ENCODE data around the gene PLCL2.
A peak's percentile ranks its signal among the peaks of the same experiment; 100 is the strongest.
"Not testable (repeated sequence)": the region's sequence is repeated elsewhere in the genome, so short reads cannot be mapped to it uniquely, and the experiment has no call there.

PLCL2 gene

GRCh38 chr3:17078926-17079465, 194.2 kb downstream of the PLCL2 start:
- DNase-seq (ENCODE audit: low spot score) = no peak

GRCh38 chr3:17079933-17080332, 195.2 kb downstream of the PLCL2 start:
- DNase-seq (ENCODE audit: low spot score) = no peak

- DNase-seq (ENCODE audit: low spot score) = no peak
Observed at GRCh38 chr3:17081520-17081919, 196.8 kb downstream of the PLCL2 start.

- no peak for DNase-seq (ENCODE audit: low spot score)
Observed at GRCh38 chr3:17087509-17087908, 202.8 kb downstream of the PLCL2 start.

- no peak for DNase-seq (ENCODE audit: low spot score)
Observed at GRCh38 chr3:17088017-17088416, 203.3 kb downstream of the PLCL2 start.

DNA sequence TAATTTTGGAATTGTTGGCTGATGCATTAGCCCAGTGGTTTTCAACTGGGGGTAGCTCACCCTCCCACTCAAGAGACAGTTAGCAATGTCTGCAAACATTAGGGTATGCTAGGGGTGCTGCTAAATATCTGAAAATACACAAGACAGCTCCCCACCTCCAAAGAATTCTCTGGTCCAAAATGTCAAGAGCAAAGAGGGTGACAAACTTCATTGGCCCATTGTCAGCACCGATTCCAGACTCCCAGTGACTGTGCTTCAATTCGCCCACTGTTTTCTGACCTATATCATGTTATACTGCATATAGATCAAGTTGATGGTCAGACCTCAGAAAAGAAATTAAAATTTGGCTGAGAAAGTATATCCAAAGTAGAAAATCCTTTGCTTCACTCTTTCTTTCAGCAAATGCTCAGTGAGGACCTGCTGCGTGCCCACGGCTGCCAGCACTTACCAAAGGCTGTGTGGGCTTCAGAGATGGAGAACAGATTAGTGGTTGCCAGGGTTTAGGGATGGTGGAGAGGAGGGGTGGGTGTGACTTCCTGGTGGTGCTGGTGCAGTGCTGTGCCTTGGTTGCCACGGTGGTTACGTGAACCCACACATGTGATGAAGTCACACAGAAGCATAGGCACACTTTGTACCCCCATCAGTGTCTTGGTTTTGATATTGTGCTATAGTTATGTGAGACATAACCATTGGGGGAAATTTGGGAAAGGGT, 204.0 kb downstream of the PLCL2 start:
- peak; percentile 13 for DNase-seq (ENCODE audit: low spot score)

GRCh38 chr3:17089314-17089700, 204.6 kb downstream of the PLCL2 start:
- DNase-seq (ENCODE audit: low spot score) = no peak

- no peak for DNase-seq (ENCODE audit: low spot score)
Observed at GRCh38 chr3:17090280-17090983, 205.7 kb downstream of the PLCL2 start.

- DNase-seq (ENCODE audit: low spot score) = no peak
Observed at GRCh38 chr3:17091910-17092582, 207.3 kb downstream of the PLCL2 start.

- no peak for DNase-seq (ENCODE audit: low spot score)
Observed at GRCh38 chr3:17092583-17092933, 207.8 kb downstream of the PLCL2 start.

DNA sequence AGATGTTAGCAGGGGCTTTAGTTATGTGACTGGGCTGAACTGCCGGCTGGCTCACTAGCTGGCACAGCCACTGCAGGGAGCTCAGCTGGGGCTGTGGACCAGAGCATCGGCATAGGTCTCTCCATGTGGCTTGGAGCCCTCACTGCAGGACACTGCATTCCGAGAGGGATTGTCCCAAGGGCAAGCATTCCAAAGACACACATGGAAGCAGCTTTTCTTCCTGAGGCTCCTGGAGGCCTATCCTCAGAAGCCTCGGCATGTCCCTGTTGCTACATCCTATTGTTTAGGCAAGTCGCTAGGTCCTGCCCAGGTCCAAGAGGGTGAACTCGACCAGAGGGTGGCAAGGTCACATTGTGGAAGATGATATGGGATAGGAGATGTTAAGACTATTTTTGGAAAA, 209.8 kb downstream of the PLCL2 start:
- no peak for DNase-seq (ENCODE audit: low spot score)

GRCh38 chr3:17103579-17103978, 218.8 kb downstream of the PLCL2 start:
- DNase-seq (ENCODE audit: low spot score) = no peak

DNA sequence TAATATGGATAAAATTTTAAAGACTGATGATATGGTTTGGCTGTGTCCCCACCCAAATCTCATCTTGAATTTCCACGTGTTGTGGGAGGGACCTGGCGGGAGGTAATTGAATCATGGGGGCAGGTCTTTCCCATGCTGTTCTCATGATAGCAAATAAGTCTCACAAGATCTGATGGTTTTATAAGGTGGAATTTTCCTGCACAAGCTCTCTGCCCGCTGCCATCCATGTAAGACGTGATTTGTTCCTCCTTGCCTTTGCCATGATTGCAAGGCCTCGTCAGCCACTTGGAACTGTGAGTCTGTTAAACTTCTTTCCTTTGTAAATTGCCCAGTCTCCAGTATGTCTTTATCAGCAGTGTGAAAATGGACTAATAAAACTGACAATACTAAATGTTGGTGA, 222.0 kb downstream of the PLCL2 start:
- not testable (repeated sequence) for DNase-seq (ENCODE audit: low spot score)

- no peak for DNase-seq (ENCODE audit: low spot score)
Observed at GRCh38 chr3:17110660-17111396, 226.1 kb downstream of the PLCL2 start.

DNA sequence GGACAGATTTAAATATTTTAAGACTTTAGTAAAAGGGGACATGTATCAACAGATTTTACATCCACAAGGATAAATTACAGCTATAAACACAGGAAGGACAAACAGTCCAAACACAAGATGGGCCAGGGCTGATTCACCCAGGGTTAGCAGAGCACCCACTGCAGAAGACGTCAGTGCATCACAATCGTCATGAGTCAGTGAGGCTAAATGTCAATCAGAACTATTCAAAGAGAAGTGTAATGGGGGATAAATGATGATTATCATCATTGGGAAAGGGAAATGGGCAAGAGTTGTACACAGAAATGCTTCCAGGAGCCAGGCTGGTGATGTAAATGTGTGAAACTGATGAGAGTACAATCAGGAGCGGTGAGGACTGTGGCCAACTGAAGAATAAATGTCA, 226.8 kb downstream of the PLCL2 start:
- DNase-seq (ENCODE audit: low spot score) = no peak

- DNase-seq (ENCODE audit: low spot score) = no peak
Observed at GRCh38 chr3:17115186-17115585, 230.4 kb downstream of the PLCL2 start.

- DNase-seq (ENCODE audit: low spot score) = no peak
Observed at GRCh38 chr3:17116007-17116600, 231.3 kb downstream of the PLCL2 start.

DNA sequence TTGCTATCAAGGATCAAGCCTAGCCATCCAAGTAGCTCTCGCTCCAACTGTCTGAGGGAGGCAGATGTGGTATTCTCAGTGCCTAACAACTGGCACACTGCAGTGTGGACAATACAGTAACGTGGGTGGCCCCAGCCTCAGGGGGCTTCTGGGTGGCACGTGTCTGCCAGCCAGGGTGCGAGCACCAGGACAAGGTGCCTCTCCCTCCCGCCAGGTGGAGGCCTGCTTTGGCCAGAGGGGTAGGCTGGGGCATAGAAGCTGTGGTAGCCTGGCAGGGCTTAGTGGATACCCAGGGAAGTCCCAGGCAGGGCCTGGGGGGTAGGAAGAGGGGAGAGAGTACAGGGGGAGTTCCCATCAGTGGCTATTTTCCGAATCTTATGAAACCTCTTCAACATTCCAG, 234.0 kb downstream of the PLCL2 start:
- no peak for DNase-seq (ENCODE audit: low spot score)

- DNase-seq (ENCODE audit: low spot score) = no peak
Observed at GRCh38 chr3:17119201-17120072, 234.7 kb downstream of the PLCL2 start.

- no peak for DNase-seq (ENCODE audit: low spot score)
Observed at GRCh38 chr3:17120115-17120514, 235.4 kb downstream of the PLCL2 start.

DNA sequence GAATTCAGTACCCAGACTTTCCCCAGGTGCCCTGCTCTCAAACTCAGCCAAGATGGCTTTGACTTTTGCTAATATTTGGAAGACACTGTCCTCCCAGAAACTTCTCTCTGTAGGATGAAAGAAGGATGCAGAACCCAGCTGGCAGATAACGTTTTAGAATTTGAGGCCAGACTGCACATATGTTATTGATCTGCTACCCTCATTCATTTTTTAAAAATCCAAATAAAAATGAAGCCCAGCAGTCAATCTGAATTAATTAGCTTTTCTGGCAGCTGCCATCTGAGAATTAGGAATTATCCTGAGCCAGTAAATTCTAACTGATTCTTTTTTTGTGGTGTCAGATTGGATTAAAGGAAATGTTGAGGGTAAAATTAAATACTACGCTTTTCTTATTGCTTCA, 236.6 kb downstream of the PLCL2 start:
- DNase-seq (ENCODE audit: low spot score) = no peak

Data from activated CD4-positive, alpha-beta T cell treated with anti-CD3 and anti-CD28 coated beads, Interleukin-2, Interleukin-4, amounts not matched to agents 100 ng/mL and 50 ng/mL, durations not matched to agents 16 hours and 8 hours (primary cell).